HepG2 (cell line): ENCODE results near the gene TSPAN31. TPM values are rescaled to one million over a fixed set of nuclear protein-coding genes. Genes with fewer than 3 reads are reported as not detected.

Experiments
- CBX1 ChIP-seq: IDR thresholded peaks from one replicate; pipeline ENCODE4 v1.6.1; 2016; ENCODE audit warnings: antibody characterized with exemption, low read depth
- FOXO1 ChIP-seq: sonication (generic); formaldehyde crosslinking; IDR thresholded peaks from 2 replicates; pipeline ENCODE4 v1.4.0; 2020; ENCODE audit warnings: missing genetic modification reagents
- JUN ChIP-seq: sonication (generic); formaldehyde crosslinking; IDR thresholded peaks from 2 replicates; pipeline ENCODE4 v1.4.0; 2020; ENCODE audit warnings: mild to moderate bottlenecking, missing genetic modification reagents
- NBN ChIP-seq: fragments of 450-650 bp; conservative IDR thresholded peaks from 2 replicates; pipeline ENCODE4 v1.6.1; 2017
- NFRKB ChIP-seq: fragments of 450-650 bp; IDR thresholded peaks from 2 replicates; pipeline ENCODE4 v1.6.1; 2017
- PAF1 ChIP-seq: IDR thresholded peaks from 2 replicates; pipeline ENCODE4 v1.6.1; 2016; ENCODE audit warnings: missing genetic modification reagents, missing compliant biosample characterization
- PHF8 ChIP-seq: sonication (generic); formaldehyde crosslinking; IDR thresholded peaks from 2 replicates; pipeline ENCODE4 v1.5.0; 2020; ENCODE audit warnings: missing genetic modification reagents
- PTBP1 ChIP-seq: fragments of 200-400 bp; formaldehyde crosslinking; IDR thresholded peaks from 2 replicates; pipeline ENCODE4 v1.6.1; 2018; ENCODE audit warnings: low read length, low read depth; ENCODE audit not compliant: poor library complexity, severe bottlenecking
- ZFP36 ChIP-seq: fragments of 150-350 bp; IDR thresholded peaks from 2 replicates; pipeline ENCODE4 v1.6.1; 2018; ENCODE audit warnings: borderline replicate concordance, low read length, low read depth; ENCODE audit not compliant: partially characterized antibody
- ZNF18 ChIP-seq: sonication (generic); formaldehyde crosslinking; IDR thresholded peaks from 2 replicates; pipeline ENCODE4 v1.8.0; 2022; ENCODE audit warnings: mild to moderate bottlenecking, missing genetic modification reagents; ENCODE audit not compliant: insufficient replicate concordance
- ZNF556 ChIP-seq: sonication (generic); formaldehyde crosslinking; IDR thresholded peaks from 2 replicates; pipeline ENCODE4 v1.4.0; 2020; ENCODE audit warnings: mild to moderate bottlenecking, missing genetic modification reagents, borderline replicate concordance
- ZNF878 ChIP-seq: sonication (generic); formaldehyde crosslinking; IDR thresholded peaks from 2 replicates; pipeline ENCODE4 v1.8.1; 2023; ENCODE audit warnings: mild to moderate bottlenecking, missing genetic modification reagents, moderate library complexity
- polyA plus RNA-seq, 8 experiments: library from polyadenylated mRNA; depleted of rRNA in 3 of 8; stranded (reverse) in 7 of 8; unstranded in 1 of 8; fragments of >200 nt; fragmentation: Illumina TruSeq in 4 of 8; extraction: Trizol in 4 of 8; gene quantifications; 2 replicates each; pipeline versions ENCODE4 v1.2.1 to v1.2.3, GENCODE V29; 2011 to 2016; ENCODE audit warnings: low read depth in 4 of 8, missing spikeins in 1 of 8, mixed read lengths in 1 of 8; ENCODE audit not compliant: insufficient read depth in 1 of 8
- total RNA-seq, 5 experiments: library from RNA; depleted of rRNA; stranded (reverse); fragments of >200 nt; fragmentation: Illumina TruSeq; extraction: Trizol; gene quantifications; 2 replicates each; pipeline ENCODE4 v1.2.3, GENCODE V29; 2016; ENCODE audit warnings: low read depth in 1 of 5
- TF ChIP-seq, protein P1 (sequence below): sonication (generic); formaldehyde crosslinking; IDR thresholded peaks from 2 replicates; pipeline ENCODE4 v1.4.0; 2020; ENCODE audit warnings: missing genetic modification reagents
- TF ChIP-seq, protein P2 (sequence below): sonication (generic); formaldehyde crosslinking; IDR thresholded peaks from 2 replicates; pipeline ENCODE4 v1.5.1; 2020; ENCODE audit warnings: missing genetic modification reagents, mild to moderate bottlenecking, borderline replicate concordance

Gene TSPAN31
- total and polyA plus RNA-seq, 2 of the 13 experiments (the other 11 are each of a cell fraction or from before 2014, with no cell fraction given) = 10.4 to 24.6 TPM

GRCh38 chr12:57755454-57756372 lies 10.9 kb downstream of the TSPAN31 start (continued):
- TF ChIP-seq CBX1 = no peak
- no peak for TF ChIP-seq ZNF878 (CRISPR knock-in tag)
- TF ChIP-seq, protein P1, sequence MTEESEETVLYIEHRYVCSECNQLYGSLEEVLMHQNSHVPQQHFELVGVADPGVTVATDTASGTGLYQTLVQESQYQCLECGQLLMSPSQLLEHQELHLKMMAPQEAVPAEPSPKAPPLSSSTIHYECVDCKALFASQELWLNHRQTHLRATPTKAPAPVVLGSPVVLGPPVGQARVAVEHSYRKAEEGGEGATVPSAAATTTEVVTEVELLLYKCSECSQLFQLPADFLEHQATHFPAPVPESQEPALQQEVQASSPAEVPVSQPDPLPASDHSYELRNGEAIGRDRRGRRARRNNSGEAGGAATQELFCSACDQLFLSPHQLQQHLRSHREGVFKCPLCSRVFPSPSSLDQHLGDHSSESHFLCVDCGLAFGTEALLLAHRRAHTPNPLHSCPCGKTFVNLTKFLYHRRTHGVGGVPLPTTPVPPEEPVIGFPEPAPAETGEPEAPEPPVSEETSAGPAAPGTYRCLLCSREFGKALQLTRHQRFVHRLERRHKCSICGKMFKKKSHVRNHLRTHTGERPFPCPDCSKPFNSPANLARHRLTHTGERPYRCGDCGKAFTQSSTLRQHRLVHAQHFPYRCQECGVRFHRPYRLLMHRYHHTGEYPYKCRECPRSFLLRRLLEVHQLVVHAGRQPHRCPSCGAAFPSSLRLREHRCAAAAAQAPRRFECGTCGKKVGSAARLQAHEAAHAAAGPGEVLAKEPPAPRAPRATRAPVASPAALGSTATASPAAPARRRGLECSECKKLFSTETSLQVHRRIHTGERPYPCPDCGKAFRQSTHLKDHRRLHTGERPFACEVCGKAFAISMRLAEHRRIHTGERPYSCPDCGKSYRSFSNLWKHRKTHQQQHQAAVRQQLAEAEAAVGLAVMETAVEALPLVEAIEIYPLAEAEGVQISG (CRISPR knock-in tag) = peak; percentile 63; the same call in 1 of the 2 replicates
- no peak for TF ChIP-seq PTBP1
- no peak for TF ChIP-seq JUN (CRISPR knock-in tag)
- TF ChIP-seq ZNF18 (CRISPR knock-in tag) = peak; percentile 32
- TF ChIP-seq FOXO1 (CRISPR knock-in tag) = 0 out of 2 replicates have a peak, but pooled peaks have one; percentile 32
- TF ChIP-seq PAF1 = no peak
- TF ChIP-seq ZNF556 (CRISPR knock-in tag) = peak; percentile 69; the same call in 1 of the 2 replicates
- no peak for TF ChIP-seq NFRKB
- TF ChIP-seq NBN = no peak
- TF ChIP-seq PHF8 = peak; percentile 86
- TF ChIP-seq, protein P2, sequence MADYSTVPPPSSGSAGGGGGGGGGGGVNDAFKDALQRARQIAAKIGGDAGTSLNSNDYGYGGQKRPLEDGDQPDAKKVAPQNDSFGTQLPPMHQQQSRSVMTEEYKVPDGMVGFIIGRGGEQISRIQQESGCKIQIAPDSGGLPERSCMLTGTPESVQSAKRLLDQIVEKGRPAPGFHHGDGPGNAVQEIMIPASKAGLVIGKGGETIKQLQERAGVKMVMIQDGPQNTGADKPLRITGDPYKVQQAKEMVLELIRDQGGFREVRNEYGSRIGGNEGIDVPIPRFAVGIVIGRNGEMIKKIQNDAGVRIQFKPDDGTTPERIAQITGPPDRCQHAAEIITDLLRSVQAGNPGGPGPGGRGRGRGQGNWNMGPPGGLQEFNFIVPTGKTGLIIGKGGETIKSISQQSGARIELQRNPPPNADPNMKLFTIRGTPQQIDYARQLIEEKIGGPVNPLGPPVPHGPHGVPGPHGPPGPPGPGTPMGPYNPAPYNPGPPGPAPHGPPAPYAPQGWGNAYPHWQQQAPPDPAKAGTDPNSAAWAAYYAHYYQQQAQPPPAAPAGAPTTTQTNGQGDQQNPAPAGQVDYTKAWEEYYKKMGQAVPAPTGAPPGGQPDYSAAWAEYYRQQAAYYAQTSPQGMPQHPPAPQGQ (CRISPR knock-in tag) = no peak
- no peak for TF ChIP-seq ZFP36
